Measurements from ENCODE around the gene UBE2M.

The UBE2M gene

GRCh38 chr19:58558623-58559274 lies 338 bp upstream of the UBE2M start:
- Histone ChIP-seq H3K36me3 (replicated peaks; ENCODE audit: low read depth, low read length) (peaks cover 30% of the 10 kb centered on the region), H3K4me2 (ENCODE audit: low read length) (peak overlapping the region; percentile 94), H3K79me2 (ENCODE audit: low read length) (peaks cover 73% of the 10 kb centered on the region), H3K4me3 (ENCODE audit: low read length) (peak overlapping the region; percentile 88), H3K9me3 (ENCODE audit: insufficient read depth, low read length) (no peaks in the 10 kb centered on the region), H3K27me3 (ENCODE audit: low read depth, low read length) (no peaks in the 10 kb centered on the region), H3K9ac (ENCODE audit: low read length) (peak overlapping the region; percentile 99), H2AFZ (ENCODE audit: low read depth, low read length) (peak overlapping the region; percentile 12; the same call in 1 of the 2 replicates), H3K27ac (ENCODE audit: low read length) (peak overlapping the region; percentile 94), H4K20me1 (ENCODE audit: insufficient read depth, low read length) (no peaks in the 10 kb centered on the region), H3K4me1 (ENCODE audit: low read length) (peaks cover 29% of the 10 kb centered on the region)
- TF ChIP-seq EZH2phosphoT487 (IDR thresholded peaks at IDR 0.05; ENCODE audit: low read depth) (no peak), CTCF (IDR thresholded peaks at IDR 0.05; ENCODE audit: low read depth, low read length) (no peak)

- Histone ChIP-seq H3K9ac (ENCODE audit: low read length) (peak overlapping the region; percentile 99), H3K9me3 (ENCODE audit: insufficient read depth, low read length) (no peaks in the 10 kb centered on the region), H2AFZ (ENCODE audit: low read depth, low read length) (no peak overlapping the region), H3K36me3 (replicated peaks; ENCODE audit: low read depth, low read length) (peaks cover 32% of the 10 kb centered on the region), H3K4me1 (ENCODE audit: low read length) (peaks cover 33% of the 10 kb centered on the region), H3K27me3 (ENCODE audit: low read depth, low read length) (no peaks in the 10 kb centered on the region), H4K20me1 (ENCODE audit: insufficient read depth, low read length) (no peaks in the 10 kb centered on the region), H3K4me2 (ENCODE audit: low read length) (peak overlapping the region; percentile 95), H3K27ac (ENCODE audit: low read length) (peak overlapping the region; percentile 94), H3K79me2 (ENCODE audit: low read length) (peaks cover 74% of the 10 kb centered on the region), H3K4me3 (ENCODE audit: low read length) (peak overlapping the region; percentile 88)
- no peak for TF ChIP-seq CTCF (IDR thresholded peaks at IDR 0.05; ENCODE audit: low read depth, low read length)
- TF ChIP-seq EZH2phosphoT487 (IDR thresholded peaks at IDR 0.05; ENCODE audit: low read depth) = no peak
Observed at GRCh38 chr19:58557221-58558065, 968 bp downstream of the UBE2M start.

- peak overlapping the region; percentile 99 for H3K9ac ChIP-seq (ENCODE audit: low read length)
- H3K79me2 ChIP-seq (ENCODE audit: low read length) = peaks cover 67% of the 10 kb centered on the region
- no peaks in the 10 kb centered on the region for H3K9me3 ChIP-seq (ENCODE audit: insufficient read depth, low read length)
- no peak for TF ChIP-seq CTCF (IDR thresholded peaks at IDR 0.05; ENCODE audit: low read depth, low read length)
- TF ChIP-seq EZH2phosphoT487 (IDR thresholded peaks at IDR 0.05; ENCODE audit: low read depth) = no peak
- no peaks in the 10 kb centered on the region for H4K20me1 ChIP-seq (ENCODE audit: insufficient read depth, low read length)
- peaks cover 33% of the 10 kb centered on the region for H3K4me1 ChIP-seq (ENCODE audit: low read length)
- no peaks in the 10 kb centered on the region for H3K27me3 ChIP-seq (ENCODE audit: low read depth, low read length)
- H3K36me3 ChIP-seq (replicated peaks; ENCODE audit: low read depth, low read length) = peaks cover 32% of the 10 kb centered on the region
- H3K27ac ChIP-seq (ENCODE audit: low read length) = peak overlapping the region; percentile 94; the same call in 1 of the 2 replicates
- peak overlapping the region; percentile 88 for H3K4me3 ChIP-seq (ENCODE audit: low read length)
- H2AFZ ChIP-seq (ENCODE audit: low read depth, low read length) = no peak overlapping the region
- H3K4me2 ChIP-seq (ENCODE audit: low read length) = peak overlapping the region; percentile 95
Observed at GRCh38 chr19:58556622-58557220, 1.7 kb downstream of the UBE2M start.
